Parathyroid adenoma (tissue), 2 donors: Measurements from ENCODE around the gene TACC2.

Experiments used
- H2AFZ ChIP-seq: fragments of 300-600 bp; sonication (generic); one replicate; pipeline ENCODE4 v1.7.0; 2017; ENCODE audit warnings: antibody characterized with exemption, mild to moderate bottlenecking
- H3K27ac ChIP-seq: fragments of 300-600 bp; sonication (generic); one replicate; pipeline ENCODE4 v1.7.0; 2017
- H3K27me3 ChIP-seq: fragments of 300-600 bp; sonication (generic); one replicate; pipeline ENCODE4 v1.7.0; 2017; ENCODE audit warnings: low read length; ENCODE audit not compliant: control insufficient read depth, insufficient read depth
- H3K36me3 ChIP-seq: fragments of 300-600 bp; sonication (generic); one replicate; pipeline ENCODE4 v1.7.0; 2017; ENCODE audit warnings: low read length; ENCODE audit not compliant: control insufficient read depth, insufficient read depth
- H3K4me1 ChIP-seq: fragments of 300-600 bp; sonication (generic); one replicate; pipeline ENCODE4 v1.7.0; 2017; ENCODE audit warnings: control low read depth
- H3K4me2 ChIP-seq: fragments of 300-600 bp; sonication (generic); one replicate; pipeline ENCODE4 v1.7.0; 2017; ENCODE audit warnings: low read length
- H3K4me3 ChIP-seq: fragments of 300-600 bp; sonication (generic); one replicate; pipeline ENCODE4 v1.7.0; 2017; ENCODE audit warnings: low read depth, low read length
- H3K79me2 ChIP-seq: fragments of 300-600 bp; sonication (generic); one replicate; pipeline ENCODE4 v1.7.0; 2017; ENCODE audit warnings: control low read depth
- H3K9ac ChIP-seq: fragments of 300-600 bp; sonication (generic); one replicate; pipeline ENCODE4 v1.7.0; 2017; ENCODE audit warnings: mild to moderate bottlenecking
- H3K9me3 ChIP-seq: fragments of 300-600 bp; sonication (generic); one replicate; pipeline ENCODE4 v1.7.0; 2017; ENCODE audit warnings: low read length; ENCODE audit not compliant: control insufficient read depth
- TF ChIP-seq, protein P1 (sequence below): fragments of 300-600 bp; sonication (generic); IDR thresholded peaks from one replicate; pipeline ENCODE4 v1.7.0; 2017; ENCODE audit warnings: antibody characterized with exemption, mild to moderate bottlenecking
- donor health status: primary hyperparathyroidism.

Gene TACC2

GRCh38 chr10:122096705-122097104, 107.7 kb downstream of the TACC2 start:
- TF ChIP-seq, protein P1, sequence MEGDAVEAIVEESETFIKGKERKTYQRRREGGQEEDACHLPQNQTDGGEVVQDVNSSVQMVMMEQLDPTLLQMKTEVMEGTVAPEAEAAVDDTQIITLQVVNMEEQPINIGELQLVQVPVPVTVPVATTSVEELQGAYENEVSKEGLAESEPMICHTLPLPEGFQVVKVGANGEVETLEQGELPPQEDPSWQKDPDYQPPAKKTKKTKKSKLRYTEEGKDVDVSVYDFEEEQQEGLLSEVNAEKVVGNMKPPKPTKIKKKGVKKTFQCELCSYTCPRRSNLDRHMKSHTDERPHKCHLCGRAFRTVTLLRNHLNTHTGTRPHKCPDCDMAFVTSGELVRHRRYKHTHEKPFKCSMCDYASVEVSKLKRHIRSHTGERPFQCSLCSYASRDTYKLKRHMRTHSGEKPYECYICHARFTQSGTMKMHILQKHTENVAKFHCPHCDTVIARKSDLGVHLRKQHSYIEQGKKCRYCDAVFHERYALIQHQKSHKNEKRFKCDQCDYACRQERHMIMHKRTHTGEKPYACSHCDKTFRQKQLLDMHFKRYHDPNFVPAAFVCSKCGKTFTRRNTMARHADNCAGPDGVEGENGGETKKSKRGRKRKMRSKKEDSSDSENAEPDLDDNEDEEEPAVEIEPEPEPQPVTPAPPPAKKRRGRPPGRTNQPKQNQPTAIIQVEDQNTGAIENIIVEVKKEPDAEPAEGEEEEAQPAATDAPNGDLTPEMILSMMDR: no peak
- no peaks in the 10 kb centered on the region for H3K79me2 ChIP-seq

GRCh38 chr10:122097935-122098334, 109.0 kb downstream of the TACC2 start:
- Histone ChIP-seq H2AFZ (no peak overlapping the region), H3K9me3 (no peaks in the 10 kb centered on the region), H3K79me2 (no peaks in the 10 kb centered on the region), H3K4me2 (no peak overlapping the region), H3K27ac (no peak overlapping the region), H3K36me3 (no peaks in the 10 kb centered on the region), H3K4me1 (no peaks in the 10 kb centered on the region), H3K4me3 (no peak overlapping the region), H3K9ac (no peak overlapping the region), H3K27me3 (no peaks in the 10 kb centered on the region)
- TF ChIP-seq, protein P1: no peak

More at GRCh38 chr10:122096705-122097104, 107.7 kb downstream of the TACC2 start:
- H3K4me1 ChIP-seq: peaks cover 8% of the 10 kb centered on the region
- H3K9me3 ChIP-seq: no peaks in the 10 kb centered on the region
- no peaks in the 10 kb centered on the region for H3K27me3 ChIP-seq
- H3K9ac ChIP-seq: no peak overlapping the region
- H3K27ac ChIP-seq: no peak overlapping the region
- H3K4me3 ChIP-seq: no peak overlapping the region
- no peaks in the 10 kb centered on the region for H3K36me3 ChIP-seq
- H2AFZ ChIP-seq: no peak overlapping the region
- H3K4me2 ChIP-seq: no peak overlapping the region

- H3K27me3 ChIP-seq: no peaks in the 10 kb centered on the region
- no peak overlapping the region for H3K27ac ChIP-seq
- H3K9me3 ChIP-seq: no peaks in the 10 kb centered on the region
- H3K36me3 ChIP-seq: no peaks in the 10 kb centered on the region
- H3K9ac ChIP-seq: no peak overlapping the region
- H2AFZ ChIP-seq: no peak overlapping the region
- no peaks in the 10 kb centered on the region for H3K79me2 ChIP-seq
- H3K4me2 ChIP-seq: no peak overlapping the region
- TF ChIP-seq, protein P1: no peak
- no peak overlapping the region for H3K4me3 ChIP-seq
- no peaks in the 10 kb centered on the region for H3K4me1 ChIP-seq
These were observed 110.0 kb downstream of the TACC2 start for GRCh38 chr10:122098924-122099323.

DNA sequence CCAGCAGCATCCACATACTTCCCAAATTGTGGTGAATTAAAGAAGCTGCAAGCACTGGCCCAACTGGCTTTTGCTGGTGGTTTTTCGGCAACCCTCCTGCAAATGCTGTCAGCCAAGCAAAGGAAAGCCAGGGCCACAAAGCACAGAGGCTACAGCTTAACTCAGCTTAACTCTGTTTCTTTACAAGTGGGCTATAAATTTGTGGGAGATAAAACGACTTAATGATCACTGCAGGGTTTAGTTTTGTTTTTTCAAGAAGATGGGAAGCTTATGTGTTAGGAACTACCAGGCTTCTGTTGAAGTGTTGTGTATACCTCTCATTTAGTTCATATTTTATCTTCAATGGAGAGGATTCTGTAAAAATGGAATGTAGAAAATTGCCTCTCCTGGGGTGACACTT, 110.6 kb downstream of the TACC2 start:
- Histone ChIP-seq H3K79me2 (no peaks in the 10 kb centered on the region), H3K36me3 (no peaks in the 10 kb centered on the region), H3K27ac (no peak overlapping the region), H3K9me3 (no peaks in the 10 kb centered on the region), H3K27me3 (no peaks in the 10 kb centered on the region), H3K9ac (no peak overlapping the region), H3K4me3 (no peak overlapping the region), H3K4me1 (no peaks in the 10 kb centered on the region), H3K4me2 (no peak overlapping the region), H2AFZ (no peak overlapping the region)
- TF ChIP-seq, protein P1: no peak

- H3K9ac ChIP-seq: no peak overlapping the region
- no peak overlapping the region for H2AFZ ChIP-seq
- no peak overlapping the region for H3K4me3 ChIP-seq
- no peaks in the 10 kb centered on the region for H3K4me1 ChIP-seq
- H3K79me2 ChIP-seq: no peaks in the 10 kb centered on the region
- no peaks in the 10 kb centered on the region for H3K36me3 ChIP-seq
- H3K27ac ChIP-seq: no peak overlapping the region
- no peak overlapping the region for H3K4me2 ChIP-seq
- TF ChIP-seq, protein P1: no peak
- H3K9me3 ChIP-seq: no peaks in the 10 kb centered on the region
- H3K27me3 ChIP-seq: no peaks in the 10 kb centered on the region
These were observed 113.3 kb downstream of the TACC2 start for GRCh38 chr10:122102146-122102868.
